GM13977 (cell line): ENCODE results near the gene TEX35.
A peak's percentile ranks its signal among the peaks of the same experiment; 100 is the strongest.

ENCODE experiments used
- DNase-seq: peaks from one replicate; pipeline ENCODE4 v3.0.0; 2012; ENCODE audit warnings: low spot score
- CTCF ChIP-seq: IDR thresholded peaks from 2 replicates; pipeline ENCODE4 v1.5.1; 2012; ENCODE audit warnings: mild to moderate bottlenecking, control low read depth; ENCODE audit not compliant: insufficient read depth; ENCODE audit errors: extremely low read depth, missing control alignments
- in situ Hi-C: fragments of 300-500 bp; cut with MboI; formaldehyde crosslinking; loops from one replicate; pipeline ENCODE4 v1.12.0; 2022; ENCODE audit warnings: low sequenced_read_pairs, low pct_unique_long_range_greater_than_20kb, mixed read lengths, inconsistent platforms; ENCODE audit not compliant: unreplicated experiment

Gene TEX35

DNA sequence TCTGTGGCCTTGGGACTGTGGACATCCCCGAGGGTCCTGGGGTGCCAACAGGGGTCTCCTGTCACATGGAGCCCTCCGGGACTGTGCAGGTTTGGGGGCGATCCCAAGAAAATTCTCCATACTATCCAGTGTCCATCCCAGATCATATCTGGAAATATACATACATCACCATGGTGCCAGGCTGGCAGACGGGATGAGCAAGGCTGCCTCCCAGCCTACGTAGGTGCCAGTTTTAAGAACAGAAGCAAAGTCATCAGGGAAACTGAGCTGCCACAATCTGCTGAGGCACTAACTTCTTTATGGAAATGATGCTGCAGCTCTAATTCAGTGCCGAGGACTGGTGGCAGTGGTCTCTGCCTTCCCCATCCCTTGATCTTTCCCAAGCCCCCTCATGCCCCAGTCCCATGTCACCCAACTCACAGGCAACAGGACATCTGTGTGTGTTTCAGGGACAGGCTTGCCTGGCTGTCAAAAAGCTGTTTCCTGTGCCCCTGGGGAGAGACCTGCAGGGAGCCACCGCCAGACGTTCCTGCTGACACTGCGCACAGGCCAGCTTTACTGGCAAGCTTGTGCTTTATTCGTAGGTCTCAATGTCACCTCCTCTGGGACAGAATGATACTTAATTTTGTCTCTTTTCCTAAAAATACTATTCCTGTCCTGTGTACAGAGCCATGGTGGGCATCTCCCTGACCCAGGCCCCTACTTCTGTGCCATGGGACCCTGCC, 15.5 kb downstream of the TEX35 start:
- no peak for DNase-seq
- in situ Hi-C loops: loop anchor here (5.0 to 25.0 kb wide), 2 partner anchors 479 to 834 kb away; partner anchors contain the start of gene AXDND1
- no peak for TF ChIP-seq CTCF

GRCh38 chr1:178528953-178529335, 16.0 kb downstream of the TEX35 start:
- DNase-seq: no peak
- in situ Hi-C loops: loop anchor here (5.0 to 25.0 kb wide), 2 partner anchors 478 to 833 kb away; partner anchors contain the start of gene AXDND1
- TF ChIP-seq CTCF: no peak

DNA sequence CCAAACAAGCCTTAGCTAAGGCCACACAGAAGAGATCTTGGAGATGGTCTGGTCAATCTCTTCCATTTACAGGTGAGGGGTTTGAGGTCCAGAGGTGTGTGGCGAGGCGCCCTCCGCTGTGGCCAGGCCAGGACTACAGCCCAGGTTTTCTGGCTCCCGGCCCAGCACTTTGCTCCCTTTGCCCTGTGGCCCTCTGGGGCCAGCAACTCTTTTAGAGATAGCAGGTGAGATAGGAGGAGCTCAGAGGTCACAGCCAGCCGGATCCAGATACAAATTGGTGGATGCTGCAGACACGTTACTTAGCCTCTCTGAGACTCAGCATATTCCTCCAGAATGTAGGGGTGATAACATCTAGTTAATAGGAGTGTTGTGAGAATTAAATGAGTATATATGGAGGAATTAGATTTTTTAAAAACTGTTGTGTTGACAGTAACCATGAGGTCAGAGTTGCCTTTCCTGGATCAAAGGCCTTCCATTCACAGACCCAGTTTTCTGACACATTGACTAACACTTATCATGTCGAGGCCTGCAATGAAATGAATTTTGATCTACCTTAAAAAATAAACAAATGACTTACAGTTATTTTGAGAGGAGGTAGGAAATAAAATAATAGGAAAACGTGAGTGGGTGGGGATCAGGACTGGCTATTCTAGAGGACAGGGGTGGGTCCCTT, 16.6 kb downstream of the TEX35 start:
- no peak for TF ChIP-seq CTCF
- DNase-seq: no peak

GRCh38 chr1:178530037-178530402, 17.1 kb downstream of the TEX35 start:
- DNase-seq: no peak
- in situ Hi-C loops: loop anchor here (25.0 kb wide), 1 partner anchor 832 kb away; the partner anchor contains the start of gene AXDND1
- no peak for TF ChIP-seq CTCF

More for the DNA sequence above, 16.6 kb downstream of the TEX35 start:
- in situ Hi-C loops: loop anchor here (5.0 to 25.0 kb wide), 2 partner anchors 478 to 833 kb away; partner anchors contain the start of gene AXDND1

GRCh38 chr1:178530502-178530901, 17.6 kb downstream of the TEX35 start:
- TF ChIP-seq CTCF: no peak
- no peak for DNase-seq
- in situ Hi-C loops: loop anchor here (25.0 kb wide), 1 partner anchor 832 kb away; the partner anchor contains the start of gene AXDND1

DNA sequence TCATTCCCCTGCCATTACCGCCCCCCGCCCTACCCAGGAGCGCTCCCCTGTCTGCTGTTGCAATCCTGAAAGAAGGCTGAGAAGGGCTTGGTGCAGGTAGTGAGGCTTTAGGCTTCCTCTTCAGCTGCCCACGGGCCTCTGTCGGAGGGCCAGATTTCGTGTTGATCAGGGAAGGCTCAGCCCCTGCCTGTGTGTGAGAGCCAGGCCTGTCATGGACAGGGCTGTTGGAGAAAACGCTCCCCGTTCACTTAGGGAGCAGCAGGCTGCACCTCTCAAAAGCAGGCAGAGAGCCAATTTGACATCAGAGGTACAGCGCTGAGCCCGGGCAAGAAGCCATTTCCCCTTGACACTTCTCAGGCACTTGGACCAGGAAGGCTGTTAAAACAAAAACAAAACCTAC, 19.0 kb downstream of the TEX35 start:
- DNase-seq: no peak
- peak; percentile 22 for TF ChIP-seq CTCF
- in situ Hi-C loops: loop anchor here (25.0 kb wide), 1 partner anchor 830 kb away; the partner anchor contains the start of gene AXDND1
